Keratinocyte (primary cell): ENCODE results near the gene HSP90B1. TPM values are rescaled to one million over a fixed set of nuclear protein-coding genes. Genes with fewer than 3 reads are reported as not detected.

Experiments used
- DNase-seq: peaks from one replicate; pipeline ENCODE4 v3.0.0-alpha.2; 2011; ENCODE audit warnings: low read depth, missing footprints, low spot score
- FAIRE-seq: peaks from 2 replicates; lab custom pipeline; 2011; peaks lifted over from hg19 to GRCh38; lab: Jason Lieb, UNC
- H2AFZ ChIP-seq: 2 replicates; pipeline ENCODE4 v1.6.0; 2012; ENCODE audit warnings: low read length, control low read depth, inconsistent platforms; ENCODE audit not compliant: control insufficient read depth
- H3K27ac ChIP-seq: 2 replicates; pipeline ENCODE4 v1.5.1; 2011; ENCODE audit warnings: low read length; ENCODE audit not compliant: control insufficient read depth, insufficient read depth
- H3K27me3 ChIP-seq: 3 replicates; pipeline ENCODE4 v1.6.0; 2011; ENCODE audit warnings: low read length; ENCODE audit not compliant: control insufficient read depth, insufficient read depth; ENCODE audit errors: extremely low read depth
- H3K36me3 ChIP-seq, 2 experiments: 2 replicates in 1 of 2; 3 replicates in 1 of 2; pipeline ENCODE4 v1.5.1; 2011; ENCODE audit warnings: low read length in 2 of 2, mild to moderate bottlenecking in 1 of 2; ENCODE audit not compliant: control insufficient read depth in 2 of 2, insufficient read depth in 2 of 2; ENCODE audit errors: extremely low read depth in 1 of 2
- H3K4me1 ChIP-seq: 3 replicates; pipeline ENCODE4 v1.5.1; 2011; ENCODE audit warnings: low read length; ENCODE audit not compliant: control insufficient read depth, insufficient read depth; ENCODE audit errors: extremely low read depth
- H3K4me2 ChIP-seq: 3 replicates; pipeline ENCODE4 v1.6.0; 2011; ENCODE audit warnings: low read depth, low read length; ENCODE audit not compliant: control insufficient read depth, insufficient read depth; ENCODE audit errors: extremely low read depth
- H3K4me3 ChIP-seq, 3 experiments: fragments of 200-600 bp in 1 of 3; sonication (generic) in 1 of 3; 2 replicates in 2 of 3; 3 replicates in 1 of 3; pipeline ENCODE4 v1.5.1; 2011 to 2016; ENCODE audit warnings: low read length in 3 of 3, mild to moderate bottlenecking in 3 of 3, control low read depth in 2 of 3, inconsistent platforms in 1 of 3, low read depth in 1 of 3, mixed read lengths in 1 of 3, mixed run types in 1 of 3, moderate library complexity in 1 of 3; ENCODE audit not compliant: control insufficient read depth in 2 of 3, insufficient read depth in 2 of 3; ENCODE audit errors: extremely low read depth in 1 of 3
- H3K79me2 ChIP-seq: 2 replicates; pipeline ENCODE4 v1.6.0; 2012; ENCODE audit warnings: low read length; ENCODE audit not compliant: control insufficient read depth, insufficient read depth
- H3K9ac ChIP-seq: 3 replicates; pipeline ENCODE4 v1.6.0; 2011; ENCODE audit warnings: low read length; ENCODE audit not compliant: control insufficient read depth, insufficient read depth; ENCODE audit errors: extremely low read depth
- H3K9me1 ChIP-seq: 3 replicates; pipeline ENCODE4 v1.6.0; 2011; ENCODE audit warnings: low read length; ENCODE audit not compliant: control insufficient read depth, insufficient read depth; ENCODE audit errors: extremely low read depth
- H3K9me3 ChIP-seq: 2 replicates; pipeline ENCODE4 v1.5.1; 2012; ENCODE audit warnings: low read depth, low read length; ENCODE audit not compliant: control insufficient read depth
- H4K20me1 ChIP-seq: 3 replicates; pipeline ENCODE4 v1.6.0; 2011; ENCODE audit warnings: low read length; ENCODE audit not compliant: control insufficient read depth, insufficient read depth; ENCODE audit errors: extremely low read depth
- CTCF ChIP-seq, 3 experiments: IDR thresholded peaks in 1 of 3; conservative IDR thresholded peaks in 1 of 3; optimal IDR thresholded peaks in 1 of 3; 2 replicates in 2 of 3; 3 replicates in 1 of 3; pipeline versions ENCODE3 to v1.5.1; 2011; ENCODE audit warnings: low read length in 3 of 3, mild to moderate bottlenecking in 3 of 3, moderate library complexity in 2 of 3, control low read depth in 1 of 3, inconsistent platforms in 1 of 3; ENCODE audit not compliant: insufficient read depth in 2 of 3; ENCODE audit errors: extremely low read depth in 1 of 3
- EZH2 ChIP-seq: IDR thresholded peaks from one replicate; pipeline ENCODE4 v1.6.1; 2012; ENCODE audit warnings: inconsistent platforms, mild to moderate bottlenecking, low read length, moderate library complexity
- dilution Hi-C: fragments of 300-500 bp; cut with MboI; formaldehyde crosslinking; loops from one replicate; pipeline ENCODE4 v1.7.0; 2020; ENCODE audit warnings: low sequenced_read_pairs; ENCODE audit not compliant: extremely low pct_ligation_motif_present
- polyA plus RNA-seq, 5 experiments: library from polyadenylated mRNA; depleted of rRNA in 3 of 5; stranded (reverse) in 3 of 5; stranded (forward) in 1 of 5; unstranded in 1 of 5; fragments of >200 nt; gene quantifications; 1 replicate in 1 of 5; 2 replicates in 3 of 5; 3 replicates in 1 of 5; pipeline versions ENCODE4 v1.2.1 to v1.2.3, GENCODE V29; 2011 to 2012; ENCODE audit warnings: missing spikeins in 2 of 5, low read depth in 1 of 5, low replicate concordance in 1 of 5

Gene HSP90B1
- polyA plus RNA-seq, 1 donor (not counting 4 experiments of a cell fraction or from before 2014, with no cell fraction given): 954 TPM

DNA sequence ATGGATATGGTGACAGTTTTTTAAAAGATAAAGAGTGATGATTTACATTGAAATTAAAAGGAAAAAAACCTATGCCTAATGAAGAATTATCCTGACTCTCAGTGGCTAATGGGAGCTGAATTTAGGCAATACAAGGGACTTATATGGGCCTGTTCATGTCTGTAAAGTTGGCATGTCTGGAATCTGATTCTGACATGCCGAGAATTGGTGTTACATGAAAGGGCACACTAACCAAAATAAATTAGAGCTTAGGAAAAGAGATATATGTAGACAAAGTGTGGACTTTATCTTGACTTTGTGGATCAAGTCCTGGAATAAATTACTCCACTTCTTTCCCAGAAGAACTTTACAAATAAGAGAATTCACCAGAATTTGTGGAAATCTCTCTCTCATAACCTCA, 36.5 kb downstream of the HSP90B1 start:
- H3K36me3 ChIP-seq: peaks cover 1 to 9% of the 10 kb centered on the region in 2 experiments
- no peaks in the 10 kb centered on the region for H3K9me1 ChIP-seq
- H3K79me2 ChIP-seq: peaks cover 81% of the 10 kb centered on the region
- peak overlapping the region; percentile 97 for H3K4me2 ChIP-seq
- peaks cover 7% of the 10 kb centered on the region for H4K20me1 ChIP-seq
- H3K9me3 ChIP-seq: no peaks in the 10 kb centered on the region
- TF ChIP-seq EZH2: no peak
- TF ChIP-seq CTCF (optimal IDR thresholded peaks at IDR 0.05 in 1 of 3, IDR thresholded peaks at IDR 0.05 in 1 of 3, conservative IDR thresholded peaks at IDR 0.05 in 1 of 3; ENCODE audit: extremely low read depth in 1 of 3, insufficient read depth in 2 of 3, low read length in 3 of 3): no peak
- DNase-seq: no peak
- no peak overlapping the region for H2AFZ ChIP-seq
- dilution Hi-C loops: no loop called here
- H3K9ac ChIP-seq: peak overlapping the region; percentile 94
- no peak for FAIRE-seq
- H3K4me1 ChIP-seq: peaks cover 29% of the 10 kb centered on the region
- no peaks in the 10 kb centered on the region for H3K27me3 ChIP-seq
- H3K27ac ChIP-seq: peak overlapping the region; percentile 90
- peak overlapping the region; percentile 68 to 99 (median 80) for H3K4me3 ChIP-seq

- FAIRE-seq (no peak), DNase-seq (no peak)
- Histone ChIP-seq H3K4me3 (no peak overlapping the region), H4K20me1 (peaks cover 11% of the 10 kb centered on the region), H3K4me2 (peak overlapping the region; percentile 28), H3K79me2 (peaks cover 96% of the 10 kb centered on the region), H3K9me1 (no peaks in the 10 kb centered on the region), H3K9me3 (no peaks in the 10 kb centered on the region), H3K27me3 (no peaks in the 10 kb centered on the region), H3K9ac (no peak overlapping the region), H3K4me1 (peaks cover 24% of the 10 kb centered on the region), H3K36me3 (peaks cover 5 to 9% of the 10 kb centered on the region in 2 experiments), H2AFZ (no peak overlapping the region), H3K27ac (no peak overlapping the region)
- dilution Hi-C loops: no loop called here
- TF ChIP-seq CTCF (optimal IDR thresholded peaks at IDR 0.05 in 1 of 3, IDR thresholded peaks at IDR 0.05 in 1 of 3, conservative IDR thresholded peaks at IDR 0.05 in 1 of 3; ENCODE audit: extremely low read depth in 1 of 3, insufficient read depth in 2 of 3, low read length in 3 of 3): no peak
- no peak for TF ChIP-seq EZH2
These were observed 39.2 kb downstream of the HSP90B1 start for GRCh38 chr12:103969391-103969790.
